ENCODE measurements around the gene ITFG2. TPM values are rescaled to one million over a fixed set of nuclear protein-coding genes. Genes with fewer than 3 reads are reported as not detected.

ITFG2 gene
- total RNA-seq, 4 donors from 2014 or later: 34.5 to 45.0 (median 36.9) TPM

GRCh38 chr12:2803635-2804392 is 8.7 kb upstream of the ITFG2 start:
- DNase-seq (ENCODE audit: low spot score in 2 of 2): no peak
- peak overlapping the region in 2 of 4 donors; percentile 33 to 63 for H3K27ac ChIP-seq

GRCh38 chr12:2804393-2805142 is 7.9 kb upstream of the ITFG2 start:
- H3K27ac ChIP-seq: peak overlapping the region in 2 of 4 donors; percentile 33 to 63
- 38 to 41% methylated on average over 5 of the region's 5 CpGs for WGBS, 2 donors
- H3K4me3 ChIP-seq: no peak overlapping the region
- DNase-seq (ENCODE audit: low spot score in 2 of 2): peak in 1 of 2 donors; percentile 23
- H3K4me1 ChIP-seq: peaks cover 0 to 27% (median 4%) of the 10 kb centered on the region in 4 donors
- no peaks in the 10 kb centered on the region for H3K27me3 ChIP-seq
- peaks cover 3 to 70% (median 28%) of the 10 kb centered on the region in 3 donors for H3K36me3 ChIP-seq
- TF ChIP-seq EP300 (IDR thresholded peaks at IDR 0.05) (no peak), POLR2A (IDR thresholded peaks at IDR 0.05) (no peak), CTCF (IDR thresholded peaks at IDR 0.05) (no peak)
- H3K9me3 ChIP-seq: no peaks in the 10 kb centered on the region

More at GRCh38 chr12:2803635-2804392, 8.7 kb upstream of the ITFG2 start:
- 74 to 79% methylated on average over 7 of the region's 7 CpGs for WGBS, 2 donors
- no peak overlapping the region for H3K4me3 ChIP-seq
- no peaks in the 10 kb centered on the region for H3K9me3 ChIP-seq
- peaks cover 0 to 35% (median 4%) of the 10 kb centered on the region in 4 donors for H3K4me1 ChIP-seq
- TF ChIP-seq CTCF (IDR thresholded peaks at IDR 0.05) (no peak), POLR2A (IDR thresholded peaks at IDR 0.05) (no peak), EP300 (IDR thresholded peaks at IDR 0.05) (no peak)
- no peaks in the 10 kb centered on the region for H3K27me3 ChIP-seq
- peaks cover 3 to 78% (median 35%) of the 10 kb centered on the region in 3 donors for H3K36me3 ChIP-seq

- Histone ChIP-seq H3K27ac (peak overlapping the region in 1 of 4 donors; percentile 25), H3K27me3 (no peaks in the 10 kb centered on the region), H3K4me3 (no peak overlapping the region), H3K4me1 (peaks cover 0 to 24% (median 4%) of the 10 kb centered on the region in 4 donors), H3K9me3 (no peaks in the 10 kb centered on the region), H3K36me3 (peaks cover 3 to 65% (median 22%) of the 10 kb centered on the region in 3 donors)
- no peak for TF ChIP-seq CTCF (IDR thresholded peaks at IDR 0.05)
- TF ChIP-seq EP300 (IDR thresholded peaks at IDR 0.05): no peak
- TF ChIP-seq POLR2A (IDR thresholded peaks at IDR 0.05): no peak
- WGBS, 2 donors: 31 to 54% methylated on average over 2 of the region's 2 CpGs
- DNase-seq (ENCODE audit: low spot score in 2 of 2): no peak
Measured at GRCh38 chr12:2805143-2805520, 7.3 kb upstream of the ITFG2 start.

DNA sequence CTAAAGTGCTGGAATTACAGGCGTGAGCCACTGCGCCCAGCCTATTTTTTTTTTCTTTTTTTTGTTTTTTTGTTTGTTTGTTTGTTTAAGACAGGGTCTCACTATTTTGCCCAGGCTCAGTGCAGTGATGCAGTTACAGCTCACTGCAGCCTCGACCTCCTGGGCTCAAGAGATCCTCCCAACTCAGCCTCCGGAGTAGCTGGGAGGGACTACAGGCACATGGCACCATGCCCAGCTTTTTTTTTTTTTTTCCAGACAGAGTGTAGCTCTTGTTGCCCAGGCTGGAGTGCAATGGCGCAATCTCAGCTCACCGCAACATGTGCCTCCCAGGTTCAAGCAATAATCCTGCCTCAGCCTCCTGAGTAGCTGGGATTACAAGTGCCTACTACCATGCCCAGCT is 5.8 kb upstream of the ITFG2 start:
- Histone ChIP-seq H3K4me3 (no peak overlapping the region), H3K27ac (no peak overlapping the region), H3K27me3 (no peaks in the 10 kb centered on the region), H3K4me1 (peaks cover 0 to 20% (median 4%) of the 10 kb centered on the region in 4 donors), H3K36me3 (peaks cover 0 to 49% (median 11%) of the 10 kb centered on the region in 3 donors), H3K9me3 (no peaks in the 10 kb centered on the region)
- WGBS, 2 donors: 85 to 90% methylated on average over 6 of the region's 6 CpGs
- TF ChIP-seq EP300 (IDR thresholded peaks at IDR 0.05) (no peak), POLR2A (IDR thresholded peaks at IDR 0.05) (no peak), CTCF (IDR thresholded peaks at IDR 0.05) (no peak)
- no peak for DNase-seq (ENCODE audit: low spot score in 2 of 2)
